NCI-H2171 (cell line): ENCODE measurements around the gene CDC42BPG.
"Not testable (repeated sequence)": the region's sequence is repeated elsewhere in the genome, so short reads cannot be mapped to it uniquely, and the experiment has no call there.

ENCODE experiments used
- DNase-seq: peaks from one replicate; lab custom pipeline; 2025; lab: John Stamatoyannopoulos, UW

The CDC42BPG gene

GRCh38 chr11:64850979-64851567, 6.6 kb upstream of the CDC42BPG start:
- DNase-seq: no peak

GRCh38 chr11:64849598-64850356, 5.3 kb upstream of the CDC42BPG start:
- no peak for DNase-seq

GRCh38 chr11:64848826-64849597, 4.6 kb upstream of the CDC42BPG start:
- DNase-seq: no peak

GRCh38 chr11:64848214-64848825, 3.9 kb upstream of the CDC42BPG start:
- no peak for DNase-seq

- DNase-seq: peak; percentile 85
These were observed 2.7 kb upstream of the CDC42BPG start for GRCh38 chr11:64846998-64847666.

- not testable (repeated sequence) for DNase-seq
These were observed 1.3 kb upstream of the CDC42BPG start for GRCh38 chr11:64845776-64846129.

- no peak for DNase-seq
These were observed 799 bp upstream of the CDC42BPG start for GRCh38 chr11:64845129-64845775.

GRCh38 chr11:64843686-64844329, 645 bp downstream of the CDC42BPG start:
- DNase-seq: no peak

- no peak for DNase-seq
These were observed 1.4 kb downstream of the CDC42BPG start for GRCh38 chr11:64842851-64843685.

GRCh38 chr11:64842366-64842759, 2.1 kb downstream of the CDC42BPG start:
- no peak for DNase-seq

GRCh38 chr11:64841592-64842365, 2.7 kb downstream of the CDC42BPG start:
- DNase-seq: no peak

- DNase-seq: no peak
These were observed 4.3 kb downstream of the CDC42BPG start for GRCh38 chr11:64839887-64840782.

- no peak for DNase-seq
These were observed 5.1 kb downstream of the CDC42BPG start for GRCh38 chr11:64839335-64839734.

GRCh38 chr11:64838600-64839334, 5.7 kb downstream of the CDC42BPG start:
- no peak for DNase-seq

GRCh38 chr11:64837887-64838351, 6.5 kb downstream of the CDC42BPG start:
- no peak for DNase-seq

GRCh38 chr11:64836448-64837072, 7.9 kb downstream of the CDC42BPG start:
- DNase-seq: no peak
